Measurements from ENCODE around the gene TCF15.

DNA sequence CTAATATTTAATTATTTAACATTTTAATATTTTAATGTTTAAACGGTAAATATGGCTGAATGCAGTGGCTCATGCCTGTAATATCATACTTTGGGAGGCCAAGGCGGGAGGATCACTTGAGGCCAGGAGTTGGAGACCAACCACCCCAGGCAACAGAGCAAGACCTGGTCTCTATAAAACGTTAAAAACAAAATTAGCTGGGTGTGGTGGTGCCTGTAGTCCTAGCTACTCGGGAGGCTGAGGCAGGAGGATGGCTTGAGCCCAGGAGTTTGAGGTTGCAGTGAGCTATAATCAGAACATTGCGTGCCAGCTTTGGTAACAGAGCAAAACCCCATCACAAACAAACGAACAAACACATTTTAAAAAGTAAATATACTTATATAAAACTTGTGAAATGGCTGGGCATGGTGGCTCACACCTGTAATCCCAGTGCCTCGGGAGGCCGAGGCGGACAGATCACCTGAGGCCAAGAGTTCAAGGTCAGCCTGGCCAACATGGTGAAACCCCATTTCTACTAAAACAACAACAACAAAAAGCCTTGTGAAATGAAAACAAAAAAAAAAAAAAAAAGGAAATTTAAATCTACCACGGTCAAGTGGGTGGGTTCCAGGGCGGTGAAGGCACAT lies 34.7 kb upstream of the TCF15 start:
- TF ChIP-seq FLYWCH1 (CRISPR knock-in tag; IDR thresholded peaks at IDR 0.05) (no peak), ZNF207 (IDR thresholded peaks at IDR 0.05; ENCODE audit: borderline replicate concordance) (no peak), MAFF (IDR thresholded peaks at IDR 0.05; ENCODE audit: low read depth, low read length) (no peak), TGIF2 (CRISPR knock-in tag; IDR thresholded peaks at IDR 0.05) (no peak)
- TF ChIP-seq, protein P1, sequence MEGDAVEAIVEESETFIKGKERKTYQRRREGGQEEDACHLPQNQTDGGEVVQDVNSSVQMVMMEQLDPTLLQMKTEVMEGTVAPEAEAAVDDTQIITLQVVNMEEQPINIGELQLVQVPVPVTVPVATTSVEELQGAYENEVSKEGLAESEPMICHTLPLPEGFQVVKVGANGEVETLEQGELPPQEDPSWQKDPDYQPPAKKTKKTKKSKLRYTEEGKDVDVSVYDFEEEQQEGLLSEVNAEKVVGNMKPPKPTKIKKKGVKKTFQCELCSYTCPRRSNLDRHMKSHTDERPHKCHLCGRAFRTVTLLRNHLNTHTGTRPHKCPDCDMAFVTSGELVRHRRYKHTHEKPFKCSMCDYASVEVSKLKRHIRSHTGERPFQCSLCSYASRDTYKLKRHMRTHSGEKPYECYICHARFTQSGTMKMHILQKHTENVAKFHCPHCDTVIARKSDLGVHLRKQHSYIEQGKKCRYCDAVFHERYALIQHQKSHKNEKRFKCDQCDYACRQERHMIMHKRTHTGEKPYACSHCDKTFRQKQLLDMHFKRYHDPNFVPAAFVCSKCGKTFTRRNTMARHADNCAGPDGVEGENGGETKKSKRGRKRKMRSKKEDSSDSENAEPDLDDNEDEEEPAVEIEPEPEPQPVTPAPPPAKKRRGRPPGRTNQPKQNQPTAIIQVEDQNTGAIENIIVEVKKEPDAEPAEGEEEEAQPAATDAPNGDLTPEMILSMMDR (CRISPR knock-in tag; IDR thresholded peaks at IDR 0.05) = no peak

Data from HepG2 (cell line).